ACC112 (cell line): ENCODE results near the gene TMCC1.
"Not testable (repeated sequence)": the region's sequence is repeated elsewhere in the genome, so short reads cannot be mapped to it uniquely, and the experiment has no call there.

Source experiments
- H2AFZ ChIP-seq: fragments of 200-600 bp; sonication (generic); one replicate; pipeline ENCODE4 v1.6.0; 2017; ENCODE audit warnings: antibody characterized with exemption, low read length; ENCODE audit not compliant: unreplicated experiment
- H3K27ac ChIP-seq: fragments of 200-600 bp; sonication (generic); 2 replicates; pipeline ENCODE4 v1.5.1; 2014; ENCODE audit warnings: low read depth, mild to moderate bottlenecking, antibody characterized with exemption, low read length, moderate library complexity
- H3K27me3 ChIP-seq: fragments of 200-600 bp; sonication (generic); 2 replicates; pipeline ENCODE4 v1.6.1; 2014; ENCODE audit warnings: mild to moderate bottlenecking, antibody characterized with exemption, low read length, moderate library complexity, mixed read lengths; ENCODE audit not compliant: insufficient read depth
- H3K36me3 ChIP-seq: fragments of 200-600 bp; sonication (generic); 2 replicates; pipeline ENCODE4 v1.6.1; 2016; ENCODE audit warnings: mild to moderate bottlenecking, antibody characterized with exemption, low read length, moderate library complexity, mixed read lengths; ENCODE audit not compliant: insufficient read depth
- H3K4me1 ChIP-seq: fragments of 200-600 bp; sonication (generic); one replicate; pipeline ENCODE4 v1.6.1; 2016; ENCODE audit warnings: low read length, mixed read lengths; ENCODE audit not compliant: insufficient read depth, unreplicated experiment, control insufficient read depth
- H3K4me3 ChIP-seq: fragments of 200-600 bp; sonication (generic); 2 replicates; pipeline ENCODE4 v1.5.1; 2014; ENCODE audit warnings: mild to moderate bottlenecking, low read depth, low read length
- H3K79me2 ChIP-seq: fragments of 200-600 bp; sonication (generic); one replicate; pipeline ENCODE4 v1.6.0; 2016; ENCODE audit warnings: low read length; ENCODE audit not compliant: control insufficient read depth, unreplicated experiment, insufficient read depth

Gene TMCC1

GRCh38 chr3:129702934-129703712, 190.4 kb downstream of the TMCC1 start:
- Histone ChIP-seq H3K79me2 (peaks cover 3% of the 10 kb centered on the region), H3K27me3 (no peaks in the 10 kb centered on the region), H3K4me1 (no peaks in the 10 kb centered on the region), H3K36me3 (no peaks in the 10 kb centered on the region), H2AFZ (no peak overlapping the region), H3K27ac (no peak overlapping the region), H3K4me3 (no peak overlapping the region)

- Histone ChIP-seq H2AFZ (no peak overlapping the region), H3K4me1 (no peaks in the 10 kb centered on the region), H3K4me3 (no peak overlapping the region), H3K27ac (no peak overlapping the region), H3K79me2 (peaks cover 3% of the 10 kb centered on the region), H3K36me3 (no peaks in the 10 kb centered on the region), H3K27me3 (no peaks in the 10 kb centered on the region)
Measured at GRCh38 chr3:129701161-129701560, 192.3 kb downstream of the TMCC1 start.

- H3K4me3 ChIP-seq = no peak overlapping the region
- H2AFZ ChIP-seq = no peak overlapping the region
- H3K27ac ChIP-seq = no peak overlapping the region
- H3K4me1 ChIP-seq = no peaks in the 10 kb centered on the region
- no peaks in the 10 kb centered on the region for H3K36me3 ChIP-seq
- peaks cover 3% of the 10 kb centered on the region for H3K79me2 ChIP-seq
- H3K27me3 ChIP-seq = no peaks in the 10 kb centered on the region
Measured at GRCh38 chr3:129699612-129700011, 193.9 kb downstream of the TMCC1 start.

- Histone ChIP-seq H3K79me2 (peaks cover 3% of the 10 kb centered on the region), H3K36me3 (no peaks in the 10 kb centered on the region), H3K27ac (no peak overlapping the region), H2AFZ (no peak overlapping the region), H3K27me3 (no peaks in the 10 kb centered on the region), H3K4me3 (no peak overlapping the region), H3K4me1 (no peaks in the 10 kb centered on the region)
Measured at GRCh38 chr3:129699199-129699598, 194.3 kb downstream of the TMCC1 start.

GRCh38 chr3:129697229-129697969, 196.1 kb downstream of the TMCC1 start:
- Histone ChIP-seq H3K4me3 (no peak overlapping the region), H2AFZ (no peak overlapping the region), H3K79me2 (peaks cover 3% of the 10 kb centered on the region), H3K36me3 (no peaks in the 10 kb centered on the region), H3K4me1 (no peaks in the 10 kb centered on the region), H3K27me3 (no peaks in the 10 kb centered on the region), H3K27ac (no peak overlapping the region)

- not testable (repeated sequence) for H3K27ac ChIP-seq, H3K4me3 ChIP-seq, H3K79me2 ChIP-seq, H3K4me1 ChIP-seq, H3K36me3 ChIP-seq, H2AFZ ChIP-seq, H3K27me3 ChIP-seq
Measured at GRCh38 chr3:129696430-129696829, 197.1 kb downstream of the TMCC1 start.

- Histone ChIP-seq H3K27ac (no peak overlapping the region), H3K4me1 (no peaks in the 10 kb centered on the region), H2AFZ (no peak overlapping the region), H3K79me2 (peaks cover 3% of the 10 kb centered on the region), H3K4me3 (no peak overlapping the region), H3K36me3 (no peaks in the 10 kb centered on the region), H3K27me3 (no peaks in the 10 kb centered on the region)
Measured at GRCh38 chr3:129695230-129695629, 198.3 kb downstream of the TMCC1 start.

GRCh38 chr3:129694228-129694627, 199.3 kb downstream of the TMCC1 start:
- H3K36me3 ChIP-seq = no peaks in the 10 kb centered on the region
- peaks cover 3% of the 10 kb centered on the region for H3K79me2 ChIP-seq
- H3K4me3 ChIP-seq = no peak overlapping the region
- H3K4me1 ChIP-seq = peaks cover 3% of the 10 kb centered on the region
- no peak overlapping the region for H3K27ac ChIP-seq
- no peak overlapping the region for H2AFZ ChIP-seq
- H3K27me3 ChIP-seq = no peaks in the 10 kb centered on the region

- peaks cover 16% of the 10 kb centered on the region for H3K4me1 ChIP-seq
- no peaks in the 10 kb centered on the region for H3K27me3 ChIP-seq
Measured at GRCh38 chr3:129692743-129693142, 200.8 kb downstream of the TMCC1 start.

GRCh38 chr3:129690963-129691362, 202.5 kb downstream of the TMCC1 start:
- H3K4me3 ChIP-seq = no peak overlapping the region
- H3K27me3 ChIP-seq = no peaks in the 10 kb centered on the region
- no peak overlapping the region for H3K27ac ChIP-seq
- H3K4me1 ChIP-seq = peaks cover 22% of the 10 kb centered on the region
- H2AFZ ChIP-seq = no peak overlapping the region
- no peaks in the 10 kb centered on the region for H3K36me3 ChIP-seq
- H3K79me2 ChIP-seq = no peaks in the 10 kb centered on the region

More at GRCh38 chr3:129692743-129693142, 200.8 kb downstream of the TMCC1 start:
- no peaks in the 10 kb centered on the region for H3K79me2 ChIP-seq
- no peak overlapping the region for H3K27ac ChIP-seq
- no peaks in the 10 kb centered on the region for H3K36me3 ChIP-seq
- H3K4me3 ChIP-seq = no peak overlapping the region
- no peak overlapping the region for H2AFZ ChIP-seq

- Histone ChIP-seq H3K79me2 (no peaks in the 10 kb centered on the region), H3K4me1 (peaks cover 22% of the 10 kb centered on the region), H3K4me3 (no peak overlapping the region), H2AFZ (no peak overlapping the region), H3K27ac (no peak overlapping the region), H3K36me3 (no peaks in the 10 kb centered on the region), H3K27me3 (no peaks in the 10 kb centered on the region)
Measured at GRCh38 chr3:129690406-129690805, 203.1 kb downstream of the TMCC1 start.
